H1 (cell line): ENCODE measurements around the gene GPRIN1.

Source experiments
- CEBPB ChIP-seq: IDR thresholded peaks from 2 replicates; pipeline ENCODE4 v1.6.1; 2012; ENCODE audit warnings: low read depth, low read length
- CTCF ChIP-seq, 3 experiments: IDR thresholded peaks; 1 replicate in 2 of 3; 2 replicates in 1 of 3; pipeline versions ENCODE4 v1.5.1 to v1.6.1; 2011; ENCODE audit warnings: low read length in 3 of 3, mild to moderate bottlenecking in 3 of 3, inconsistent platforms in 2 of 3, low read depth in 1 of 3, moderate library complexity in 1 of 3; ENCODE audit not compliant: insufficient read depth in 1 of 3; ENCODE audit errors: control extremely low read depth in 1 of 3
- E2F6 ChIP-seq: IDR thresholded peaks from 2 replicates; pipeline ENCODE4 v1.6.1; 2012; ENCODE audit warnings: inconsistent platforms
- EZH2 ChIP-seq: fragments of 200-600 bp; sonication (generic); IDR thresholded peaks from 2 replicates; pipeline ENCODE4 v1.7.1; 2012; ENCODE audit warnings: low read depth, mild to moderate bottlenecking, moderate library complexity, low read length, inconsistent platforms; ENCODE audit not compliant: severe bottlenecking
- HDAC2 ChIP-seq, 2 experiments: fragments of 300-600 bp in 1 of 2; sonication (generic) in 1 of 2; IDR thresholded peaks; 2 replicates each; pipeline ENCODE4 v1.6.1; 2011 to 2012; ENCODE audit warnings: low read depth in 2 of 2, low read length in 2 of 2, mild to moderate bottlenecking in 2 of 2, moderate library complexity in 2 of 2, borderline replicate concordance in 1 of 2, inconsistent platforms in 1 of 2
- POLR2AphosphoS5 ChIP-seq: IDR thresholded peaks from 2 replicates; pipeline ENCODE4 v1.6.1; 2011; ENCODE audit warnings: low read depth, low read length
- RAD21 ChIP-seq, 2 experiments: IDR thresholded peaks in 1 of 2; conservative IDR thresholded peaks in 1 of 2; 2 replicates each; pipeline ENCODE4 v1.6.1; 2011; ENCODE audit warnings: low read depth in 2 of 2, low read length in 2 of 2, improper control_type of control experiment in 1 of 2, inconsistent platforms in 1 of 2, mild to moderate bottlenecking in 1 of 2, moderate library complexity in 1 of 2
- RFX5 ChIP-seq: IDR thresholded peaks from 2 replicates; pipeline ENCODE4 v1.6.1; 2011; ENCODE audit warnings: low read depth, low read length, improper control_type of control experiment, borderline replicate concordance
- SIN3A ChIP-seq, 2 experiments: IDR thresholded peaks in 1 of 2; conservative IDR thresholded peaks in 1 of 2; 2 replicates each; pipeline ENCODE4 v1.6.1; 2011 to 2012; ENCODE audit warnings: low read length in 2 of 2, improper control_type of control experiment in 1 of 2, low read depth in 1 of 2, mild to moderate bottlenecking in 1 of 2
- TCF12 ChIP-seq: IDR thresholded peaks from 2 replicates; pipeline ENCODE4 v1.6.1; 2011; ENCODE audit warnings: low read depth, mild to moderate bottlenecking, low read length

DNA sequence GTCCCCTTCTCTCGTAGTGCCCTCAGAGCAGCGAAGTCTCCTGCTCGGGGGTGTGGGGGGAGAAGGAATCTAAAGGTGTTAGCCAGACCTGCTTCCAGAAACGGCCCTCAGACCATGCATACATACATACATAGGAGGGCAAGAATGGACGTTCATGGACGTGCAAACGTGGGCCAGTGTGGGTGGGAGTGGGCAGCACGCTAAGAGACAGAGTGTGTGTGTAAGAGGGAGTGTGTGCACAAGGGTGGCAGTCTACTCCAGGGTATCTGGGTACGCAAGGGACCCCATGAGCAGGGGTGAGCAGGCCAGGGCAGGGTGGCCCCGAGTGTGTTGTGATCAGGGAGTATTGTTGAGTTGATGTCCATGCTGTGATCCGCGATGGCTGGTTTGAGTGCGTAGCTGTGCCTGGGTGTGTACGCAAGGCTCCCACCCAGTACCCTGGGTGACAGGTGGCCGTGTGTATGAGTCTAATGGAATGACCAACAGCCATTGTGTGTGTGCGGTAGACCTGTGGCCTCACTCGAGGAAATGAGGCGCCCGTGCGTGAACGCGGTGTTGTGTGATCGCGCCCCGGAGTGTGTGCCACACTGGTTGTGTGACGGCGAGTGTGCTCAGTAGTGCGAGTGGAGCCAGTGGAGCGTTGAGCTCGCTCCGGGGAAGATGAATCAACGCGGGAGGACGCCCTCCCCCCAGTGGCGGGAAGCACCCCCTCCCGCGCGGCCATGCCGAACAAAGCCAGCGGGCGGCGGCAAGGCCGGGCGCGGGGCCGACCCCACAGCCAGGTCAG lies 826 bp downstream of the GPRIN1 start:
- no peak for TF ChIP-seq CTCF (IDR thresholded peaks at IDR 0.05; ENCODE audit: control extremely low read depth in 1 of 3, insufficient read depth in 1 of 3, low read depth in 1 of 3, low read length in 3 of 3)
- no peak for TF ChIP-seq RAD21 (IDR thresholded peaks at IDR 0.05 in 1 of 2, conservative IDR thresholded peaks at IDR 0.05 in 1 of 2; ENCODE audit: low read depth in 2 of 2, low read length in 2 of 2)
- TF ChIP-seq HDAC2 (IDR thresholded peaks at IDR 0.05; ENCODE audit: borderline replicate concordance in 1 of 2, low read depth in 2 of 2, low read length in 2 of 2), result no peak
- TF ChIP-seq E2F6, result no peak
- 0 out of 4 replicates have a peak, but pooled peaks of 1 of the 2 experiments have one; percentile 4 for TF ChIP-seq SIN3A (conservative IDR thresholded peaks at IDR 0.05 in 1 of 2, IDR thresholded peaks at IDR 0.05 in 1 of 2; ENCODE audit: low read depth in 1 of 2, low read length in 2 of 2)
- no peak for TF ChIP-seq POLR2AphosphoS5
- no peak for TF ChIP-seq TCF12
- TF ChIP-seq CEBPB, result no peak
- TF ChIP-seq EZH2, result no peak
- TF ChIP-seq RFX5, result no peak
